Vagina (tissue), 2 donors: ENCODE data around the gene SZT2.

Source experiments
- POLR2A ChIP-seq, 2 donors: fragments of 450-650 bp; IDR thresholded peaks; one replicate each; pipeline ENCODE4 v1.6.1; 2017; ENCODE audit warnings: antibody characterized with exemption in 2 of 2, mild to moderate bottlenecking in 2 of 2, moderate library complexity in 2 of 2
- POLR2AphosphoS5 ChIP-seq, 2 donors: sonication (generic); formaldehyde crosslinking; IDR thresholded peaks; one replicate each; pipeline ENCODE4 v1.9.0; 2017; ENCODE audit warnings: antibody characterized with exemption in 2 of 2, mild to moderate bottlenecking in 2 of 2, low read depth in 1 of 2; ENCODE audit not compliant: insufficient read depth in 1 of 2
- TF ChIP-seq, protein P1 (sequence below), 3 experiments: fragments of 450-650 bp in 2 of 3; fragments of 200-600 bp in 1 of 3; sonication (generic) in 1 of 3; IDR thresholded peaks; one replicate each; pipeline ENCODE4 v1.5.1; 2017 to 2019; ENCODE audit warnings: antibody characterized with exemption in 3 of 3, mild to moderate bottlenecking in 2 of 3, moderate library complexity in 2 of 3

DNA sequence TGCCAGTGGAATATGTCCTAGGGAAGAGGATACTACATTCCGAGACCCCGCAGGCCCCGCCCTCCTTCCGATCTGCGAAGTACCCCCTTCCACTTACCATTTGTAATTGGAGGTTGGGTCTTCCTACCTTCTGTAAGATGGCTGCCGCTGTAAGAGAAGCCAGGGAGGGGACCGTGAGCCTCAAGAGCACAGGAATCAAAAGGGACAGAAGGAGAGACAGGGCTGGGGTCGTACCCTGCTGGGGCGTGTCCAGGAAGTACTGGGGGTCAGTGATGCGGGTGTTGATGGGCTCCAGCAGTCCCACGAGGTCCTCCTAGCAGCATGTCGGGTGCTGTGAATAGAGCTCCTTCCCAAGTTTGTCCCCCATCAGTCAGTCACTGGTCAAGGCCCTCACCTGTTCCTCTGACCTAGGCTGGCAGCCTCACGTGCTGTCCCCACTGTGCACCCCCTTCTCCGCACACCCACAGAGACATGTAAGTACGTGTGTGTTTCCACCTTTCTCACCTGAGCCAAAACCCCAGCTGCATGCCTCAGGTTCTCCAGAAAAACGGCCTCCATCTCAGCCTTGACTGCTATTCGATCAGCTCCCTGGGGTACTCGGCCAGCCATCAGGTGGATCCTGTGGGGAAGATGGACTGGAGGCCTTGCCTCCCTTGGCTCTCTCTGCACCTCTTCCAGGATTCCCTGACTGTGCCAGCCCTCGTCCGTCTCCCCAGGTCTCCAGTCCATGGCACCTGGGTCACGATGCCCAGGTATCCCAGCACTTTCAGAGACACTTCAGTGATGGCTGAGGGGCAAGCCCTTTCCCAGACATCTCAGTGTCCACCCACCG is 62.2 kb downstream of the SZT2 start:
- TF ChIP-seq, protein P1, sequence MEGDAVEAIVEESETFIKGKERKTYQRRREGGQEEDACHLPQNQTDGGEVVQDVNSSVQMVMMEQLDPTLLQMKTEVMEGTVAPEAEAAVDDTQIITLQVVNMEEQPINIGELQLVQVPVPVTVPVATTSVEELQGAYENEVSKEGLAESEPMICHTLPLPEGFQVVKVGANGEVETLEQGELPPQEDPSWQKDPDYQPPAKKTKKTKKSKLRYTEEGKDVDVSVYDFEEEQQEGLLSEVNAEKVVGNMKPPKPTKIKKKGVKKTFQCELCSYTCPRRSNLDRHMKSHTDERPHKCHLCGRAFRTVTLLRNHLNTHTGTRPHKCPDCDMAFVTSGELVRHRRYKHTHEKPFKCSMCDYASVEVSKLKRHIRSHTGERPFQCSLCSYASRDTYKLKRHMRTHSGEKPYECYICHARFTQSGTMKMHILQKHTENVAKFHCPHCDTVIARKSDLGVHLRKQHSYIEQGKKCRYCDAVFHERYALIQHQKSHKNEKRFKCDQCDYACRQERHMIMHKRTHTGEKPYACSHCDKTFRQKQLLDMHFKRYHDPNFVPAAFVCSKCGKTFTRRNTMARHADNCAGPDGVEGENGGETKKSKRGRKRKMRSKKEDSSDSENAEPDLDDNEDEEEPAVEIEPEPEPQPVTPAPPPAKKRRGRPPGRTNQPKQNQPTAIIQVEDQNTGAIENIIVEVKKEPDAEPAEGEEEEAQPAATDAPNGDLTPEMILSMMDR (IDR thresholded peaks at IDR 0.05) = no peak
- TF ChIP-seq POLR2A (IDR thresholded peaks at IDR 0.05) (no peak), POLR2AphosphoS5 (IDR thresholded peaks at IDR 0.05; ENCODE audit: insufficient read depth in 1 of 2, low read depth in 1 of 2) (no peak)
